H9 (cell line): ENCODE data around the gene TMLHE. TPM values are rescaled to one million over a fixed set of nuclear protein-coding genes. Genes with fewer than 3 reads are reported as not detected.
"Not testable (repeated sequence)": the region's sequence is repeated elsewhere in the genome, so short reads cannot be mapped to it uniquely, and the experiment has no call there.

Source experiments
- DNase-seq: peaks from one replicate; pipeline ENCODE4 v3.0.0-alpha.2; 2017
- H2AFZ ChIP-seq: one replicate; pipeline ENCODE4 v1.6.1; 2013; ENCODE audit warnings: mild to moderate bottlenecking, low read length, control low read depth, moderate library complexity
- H2AK5ac ChIP-seq: 2 replicates; pipeline ENCODE4 v1.6.1; 2013; ENCODE audit warnings: low read length, control low read depth, mixed read lengths; ENCODE audit not compliant: insufficient read length
- H2BK120ac ChIP-seq: one replicate; pipeline ENCODE4 v1.6.1; 2013; ENCODE audit warnings: low read depth, mild to moderate bottlenecking, low read length, control low read depth, inconsistent platforms; ENCODE audit not compliant: poor library complexity, severe bottlenecking
- H2BK12ac ChIP-seq: 2 replicates; pipeline ENCODE4 v1.6.1; 2013; ENCODE audit warnings: low read length, control low read depth, mixed read lengths, low read depth; ENCODE audit not compliant: insufficient read length
- H2BK15ac ChIP-seq: 2 replicates; pipeline ENCODE4 v1.6.1; 2013; ENCODE audit warnings: low read depth, low read length, control low read depth
- H2BK20ac ChIP-seq: one replicate; pipeline ENCODE4 v1.6.1; 2013; ENCODE audit warnings: low read depth, mild to moderate bottlenecking, low read length, control low read depth, inconsistent platforms; ENCODE audit not compliant: poor library complexity, severe bottlenecking
- H2BK5ac ChIP-seq: 2 replicates; pipeline ENCODE4 v1.6.1; 2013; ENCODE audit warnings: low read length, control low read depth, mixed read lengths; ENCODE audit not compliant: insufficient read length
- H3K14ac ChIP-seq: 2 replicates; pipeline ENCODE4 v1.6.1; 2013; ENCODE audit warnings: low read length, control low read depth; ENCODE audit not compliant: insufficient read depth
- H3K18ac ChIP-seq: 2 replicates; pipeline ENCODE4 v1.6.1; 2013; ENCODE audit warnings: low read depth, mild to moderate bottlenecking, mixed read lengths, low read length, control low read depth; ENCODE audit not compliant: insufficient read length
- H3K23ac ChIP-seq: 2 replicates; pipeline ENCODE4 v1.6.1; 2013; ENCODE audit warnings: low read length, control low read depth, mixed read lengths, low read depth; ENCODE audit not compliant: insufficient read length
- H3K23me2 ChIP-seq: 2 replicates; pipeline ENCODE4 v1.6.1; 2013; ENCODE audit warnings: low read depth, mild to moderate bottlenecking, mixed read lengths, low read length, control low read depth; ENCODE audit not compliant: insufficient read length, poor library complexity, severe bottlenecking
- H3K27ac ChIP-seq: 2 replicates; pipeline ENCODE4 v1.5.1; 2013; ENCODE audit warnings: low read length, control low read depth, mixed read lengths, low read depth; ENCODE audit not compliant: insufficient read length
- H3K27me3 ChIP-seq: 2 replicates; pipeline ENCODE4 v1.6.1; 2013; ENCODE audit warnings: low read length, control low read depth, inconsistent platforms; ENCODE audit not compliant: insufficient read depth
- H3K4ac ChIP-seq: 2 replicates; pipeline ENCODE4 v1.6.1; 2013; ENCODE audit warnings: low read depth, mild to moderate bottlenecking, control low read depth, inconsistent platforms, low read length, moderate library complexity
- H3K4me1 ChIP-seq: 2 replicates; pipeline ENCODE4 v1.6.1; 2013; ENCODE audit warnings: low read length, control low read depth, inconsistent platforms; ENCODE audit not compliant: insufficient read depth
- H3K4me2 ChIP-seq: 2 replicates; pipeline ENCODE4 v1.6.1; 2013; ENCODE audit warnings: low read length, control low read depth, mixed read lengths; ENCODE audit not compliant: insufficient read length, insufficient read depth
- H3K56ac ChIP-seq: 2 replicates; pipeline ENCODE4 v1.6.1; 2013; ENCODE audit warnings: low read depth, mild to moderate bottlenecking, mixed read lengths, low read length, control low read depth; ENCODE audit not compliant: insufficient read length
- H3K79me1 ChIP-seq: 2 replicates; pipeline ENCODE4 v1.6.1; 2013; ENCODE audit warnings: low read depth, mild to moderate bottlenecking, moderate library complexity, low read length, control low read depth, inconsistent platforms; ENCODE audit not compliant: insufficient read depth, poor library complexity, severe bottlenecking
- H3K79me2 ChIP-seq: 2 replicates; pipeline ENCODE4 v1.6.1; 2013; ENCODE audit warnings: low read length, control low read depth, inconsistent platforms; ENCODE audit not compliant: insufficient read depth
- H3K9ac ChIP-seq: 2 replicates; pipeline ENCODE4 v1.6.1; 2013; ENCODE audit warnings: low read length, control low read depth, mixed read lengths; ENCODE audit not compliant: insufficient read length; ENCODE audit errors: extremely low read depth
- H3K9me3 ChIP-seq: one replicate; pipeline ENCODE4 v1.6.1; 2013; ENCODE audit warnings: low read depth, low read length, inconsistent platforms; ENCODE audit not compliant: control insufficient read depth
- H3T11ph ChIP-seq: one replicate; pipeline ENCODE4 v1.6.1; 2013; ENCODE audit warnings: mild to moderate bottlenecking, low read length, control low read depth, inconsistent platforms
- H4K20me1 ChIP-seq: one replicate; pipeline ENCODE4 v1.6.1; 2013; ENCODE audit not compliant: control insufficient read depth, insufficient read length, insufficient read depth
- H4K5ac ChIP-seq: 2 replicates; pipeline ENCODE4 v1.6.1; 2013; ENCODE audit warnings: low read depth, mild to moderate bottlenecking, mixed read lengths, low read length, control low read depth; ENCODE audit not compliant: insufficient read length
- H4K8ac ChIP-seq: replicated peaks from 2 replicates; pipeline ENCODE4 v1.6.1; 2013; ENCODE audit warnings: low read length, control low read depth, mixed read lengths, low read depth; ENCODE audit not compliant: insufficient read length
- H4K91ac ChIP-seq: 2 replicates; pipeline ENCODE4 v1.6.1; 2013; ENCODE audit warnings: low read depth, mild to moderate bottlenecking, moderate library complexity, mixed read lengths, low read length, control low read depth; ENCODE audit not compliant: insufficient read length
- H3K27ac Mint-ChIP-seq, 3 experiments: 2 replicates in 2 of 3; 3 replicates in 1 of 3; pipeline ENCODE4 v1.8.0; 2020 to 2021; ENCODE audit warnings: mixed read lengths in 3 of 3, mild to moderate bottlenecking in 1 of 3, moderate library complexity in 1 of 3
- H3K27me3 Mint-ChIP-seq: 2 replicates; pipeline ENCODE4 v1.8.0; 2021; ENCODE audit warnings: low read depth, mild to moderate bottlenecking, moderate library complexity, mixed read lengths
- H3K36me3 Mint-ChIP-seq, 3 experiments: 2 replicates in 2 of 3; 3 replicates in 1 of 3; pipeline ENCODE4 v1.8.0; 2020 to 2021; ENCODE audit warnings: low read depth in 3 of 3, mixed read lengths in 3 of 3; ENCODE audit not compliant: insufficient read depth in 1 of 3
- H3K4me1 Mint-ChIP-seq, 2 experiments: 2 replicates each; pipeline ENCODE4 v1.8.0; 2020; ENCODE audit warnings: mixed read lengths in 2 of 2
- H3K4me3 Mint-ChIP-seq, 2 experiments: 2 replicates in 1 of 2; 3 replicates in 1 of 2; pipeline ENCODE4 v1.8.0; 2020 to 2021; ENCODE audit warnings: mild to moderate bottlenecking in 2 of 2, mixed read lengths in 2 of 2, moderate library complexity in 1 of 2
- H3K9me3 Mint-ChIP-seq, 2 experiments: 2 replicates in 1 of 2; 3 replicates in 1 of 2; pipeline ENCODE4 v1.8.0; 2020; ENCODE audit warnings: mild to moderate bottlenecking in 2 of 2, mixed read lengths in 2 of 2, moderate library complexity in 1 of 2
- WGBS: extraction: QIAGEN DNeasy Blood & Tissue Kit; methylation state at CpG from one replicate; pipeline ENCODE4 v1.1.7; 2013; ENCODE audit warnings: missing lambda C conversion rate, low lambda C conversion rate, mixed read lengths; ENCODE audit not compliant: insufficient read length; ENCODE audit errors: extremely low coverage; 5-methylcytosine and 5-hydroxymethylcytosine counted together
- total RNA-seq: library from RNA; stranded (reverse); gene quantifications from 2 replicates; pipeline ENCODE4 v1.2.1, GENCODE V29; 2021
- TF ChIP-seq, protein P1 (sequence below): fragments of 200-600 bp; sonication (generic); conservative IDR thresholded peaks from 3 replicates; pipeline ENCODE4 v1.8.0; 2021; ENCODE audit warnings: antibody characterized with exemption, mild to moderate bottlenecking

Gene TMLHE
- total RNA-seq, 1 experiment from 2014 or later = 14.2 TPM

DNA sequence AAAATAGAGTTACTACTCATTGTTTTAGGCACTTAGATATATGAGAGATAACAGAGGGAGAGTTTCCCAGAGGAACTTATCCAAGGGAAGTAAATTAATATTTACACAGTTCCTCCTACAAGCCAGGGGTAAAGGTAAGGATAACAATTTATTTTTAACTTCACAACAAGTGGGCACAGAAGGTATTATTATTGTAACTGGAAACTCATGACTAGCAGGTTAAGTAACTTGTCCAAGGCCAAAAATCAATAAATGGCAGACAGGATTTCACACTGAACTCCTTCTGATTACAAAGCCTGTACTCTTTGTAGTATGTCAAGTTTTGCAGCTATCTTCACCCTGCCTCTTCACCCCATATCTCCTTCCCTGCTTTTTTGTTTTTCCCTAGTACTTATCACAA lies 107.5 kb downstream of the TMLHE start:
- Histone ChIP-seq H3K23me2 (no peaks in the 10 kb centered on the region), H2BK15ac (no peak overlapping the region), H4K20me1 (no peaks in the 10 kb centered on the region), H3K18ac (no peak overlapping the region), H3K4me1 (no peaks in the 10 kb centered on the region), H3T11ph (no peak overlapping the region), H3K23ac (no peak overlapping the region), H2AK5ac (no peak overlapping the region), H2BK120ac (no peak overlapping the region), H3K14ac (no peak overlapping the region), H4K5ac (no peak overlapping the region), H3K79me2 (no peaks in the 10 kb centered on the region), H3K4ac (no peak overlapping the region), H2AFZ (no peak overlapping the region), H3K27me3 (no peaks in the 10 kb centered on the region), H2BK12ac (no peak overlapping the region), H3K79me1 (no peaks in the 10 kb centered on the region), H2BK5ac (no peak overlapping the region), H3K27ac (no peak overlapping the region), H3K9me3 (peaks cover 12% of the 10 kb centered on the region), H3K4me2 (no peak overlapping the region), H4K8ac (no peak overlapping the region), H4K91ac (no peak overlapping the region), H3K9ac (no peak overlapping the region), H2BK20ac (no peak overlapping the region), H3K56ac (no peak overlapping the region)
- H3K4me3 Mint-ChIP-seq = no peak overlapping the region
- no peak for DNase-seq
- no peaks in the 10 kb centered on the region for H3K27me3 Mint-ChIP-seq
- no peaks in the 10 kb centered on the region for H3K4me1 Mint-ChIP-seq
- no peak overlapping the region for H3K27ac Mint-ChIP-seq
- TF ChIP-seq, protein P1, sequence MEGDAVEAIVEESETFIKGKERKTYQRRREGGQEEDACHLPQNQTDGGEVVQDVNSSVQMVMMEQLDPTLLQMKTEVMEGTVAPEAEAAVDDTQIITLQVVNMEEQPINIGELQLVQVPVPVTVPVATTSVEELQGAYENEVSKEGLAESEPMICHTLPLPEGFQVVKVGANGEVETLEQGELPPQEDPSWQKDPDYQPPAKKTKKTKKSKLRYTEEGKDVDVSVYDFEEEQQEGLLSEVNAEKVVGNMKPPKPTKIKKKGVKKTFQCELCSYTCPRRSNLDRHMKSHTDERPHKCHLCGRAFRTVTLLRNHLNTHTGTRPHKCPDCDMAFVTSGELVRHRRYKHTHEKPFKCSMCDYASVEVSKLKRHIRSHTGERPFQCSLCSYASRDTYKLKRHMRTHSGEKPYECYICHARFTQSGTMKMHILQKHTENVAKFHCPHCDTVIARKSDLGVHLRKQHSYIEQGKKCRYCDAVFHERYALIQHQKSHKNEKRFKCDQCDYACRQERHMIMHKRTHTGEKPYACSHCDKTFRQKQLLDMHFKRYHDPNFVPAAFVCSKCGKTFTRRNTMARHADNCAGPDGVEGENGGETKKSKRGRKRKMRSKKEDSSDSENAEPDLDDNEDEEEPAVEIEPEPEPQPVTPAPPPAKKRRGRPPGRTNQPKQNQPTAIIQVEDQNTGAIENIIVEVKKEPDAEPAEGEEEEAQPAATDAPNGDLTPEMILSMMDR = no peak
- peaks cover 0 to 23% (median 0%) of the 10 kb centered on the region in 3 experiments; a peak in 4 of 7 replicates for H3K36me3 Mint-ChIP-seq
- H3K9me3 Mint-ChIP-seq = peaks cover 29 to 36% of the 10 kb centered on the region in 2 experiments

DNA sequence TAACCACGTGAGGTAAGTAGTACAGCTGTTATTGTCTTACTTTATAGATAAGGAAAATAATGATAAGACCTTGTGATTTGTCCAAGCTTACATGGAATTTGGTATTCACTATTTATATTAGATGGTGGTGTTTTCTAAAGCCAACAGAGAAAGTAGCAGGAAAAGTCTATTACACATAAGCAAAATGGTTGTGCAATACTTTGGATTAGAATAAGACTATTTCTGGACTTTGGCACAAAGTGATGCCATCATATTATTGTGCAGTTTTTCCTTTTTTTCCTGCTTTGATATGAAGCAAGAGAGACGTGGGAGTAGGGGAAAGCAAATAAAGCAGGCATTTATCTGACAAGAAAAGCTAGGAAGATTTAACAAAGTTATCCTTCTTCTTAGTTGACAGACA lies 117.6 kb downstream of the TMLHE start:
- H2AK5ac ChIP-seq, H2BK120ac ChIP-seq, H3K14ac ChIP-seq, DNase-seq, H4K8ac ChIP-seq, H3K27ac ChIP-seq, H3K27ac Mint-ChIP-seq, H2BK15ac ChIP-seq, H2BK20ac ChIP-seq, H3K4me1 ChIP-seq, H4K5ac ChIP-seq, H3K4me3 Mint-ChIP-seq, H3K18ac ChIP-seq, H3K79me1 ChIP-seq, H2BK12ac ChIP-seq, H3T11ph ChIP-seq, H3K4ac ChIP-seq, H3K27me3 ChIP-seq, H3K9ac ChIP-seq, H3K4me2 ChIP-seq, H4K91ac ChIP-seq, H4K20me1 ChIP-seq, H3K23ac ChIP-seq, H3K23me2 ChIP-seq, H3K9me3 Mint-ChIP-seq, H3K27me3 Mint-ChIP-seq, H3K4me1 Mint-ChIP-seq, H2BK5ac ChIP-seq, H3K9me3 ChIP-seq, H3K56ac ChIP-seq, H3K79me2 ChIP-seq, H3K36me3 Mint-ChIP-seq, H2AFZ ChIP-seq: not testable (repeated sequence)
- no CpG with 5 or more reads among the region's 2 CpGs for WGBS
